Activated T-helper 1 cell treated with Interleukin-2 at 50 U/mL for 16 hours (primary cell): ENCODE results near the gene LPXN.
"Not testable (repeated sequence)": the region's sequence is repeated elsewhere in the genome, so short reads cannot be mapped to it uniquely, and the experiment has no call there.

Experiments used
- DNase-seq: peaks from one replicate; pipeline ENCODE4 v3.0.0-alpha.2; 2020; ENCODE audit warnings: low read depth

The LPXN gene

GRCh38 chr11:58579192-58580129 is 3.8 kb upstream of the LPXN start:
- peak; percentile 84 for DNase-seq

DNA sequence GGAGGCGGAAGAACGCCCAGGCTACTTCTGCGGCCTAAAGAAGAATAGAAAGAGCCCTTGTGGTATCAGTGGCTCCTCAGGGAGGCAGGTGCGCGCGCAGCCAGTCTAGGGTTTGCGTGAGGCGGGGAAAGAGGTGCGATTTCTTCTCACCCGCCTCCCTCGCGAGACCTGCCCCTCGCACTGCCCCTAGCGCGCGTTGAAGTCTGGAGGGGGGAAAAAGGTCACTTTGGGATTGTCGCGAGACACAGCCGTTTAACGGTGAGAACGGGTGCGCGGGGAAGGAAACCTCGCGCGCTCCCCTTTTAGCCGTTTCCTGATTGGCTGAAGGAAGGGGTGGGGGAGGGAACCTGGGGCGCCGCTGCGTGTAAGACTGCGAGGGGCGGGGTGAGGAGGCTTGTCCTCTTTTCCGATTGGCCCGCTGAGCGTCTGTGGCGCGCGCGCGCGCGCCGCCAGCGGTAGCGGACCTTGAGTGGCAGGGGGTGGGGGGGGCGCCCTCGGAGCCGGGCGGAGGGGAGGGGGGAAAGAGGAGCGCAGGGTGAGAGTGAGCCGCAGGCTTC is 3.1 kb upstream of the LPXN start, which contains the start of gene ZFP91:
Gene ZFP91 (plus strand): TSS at position 429 of the 557 bp plus-strand sequence. CDS start 219 bp downstream, outside the sequence.
- peak; percentile 95 for DNase-seq

DNA sequence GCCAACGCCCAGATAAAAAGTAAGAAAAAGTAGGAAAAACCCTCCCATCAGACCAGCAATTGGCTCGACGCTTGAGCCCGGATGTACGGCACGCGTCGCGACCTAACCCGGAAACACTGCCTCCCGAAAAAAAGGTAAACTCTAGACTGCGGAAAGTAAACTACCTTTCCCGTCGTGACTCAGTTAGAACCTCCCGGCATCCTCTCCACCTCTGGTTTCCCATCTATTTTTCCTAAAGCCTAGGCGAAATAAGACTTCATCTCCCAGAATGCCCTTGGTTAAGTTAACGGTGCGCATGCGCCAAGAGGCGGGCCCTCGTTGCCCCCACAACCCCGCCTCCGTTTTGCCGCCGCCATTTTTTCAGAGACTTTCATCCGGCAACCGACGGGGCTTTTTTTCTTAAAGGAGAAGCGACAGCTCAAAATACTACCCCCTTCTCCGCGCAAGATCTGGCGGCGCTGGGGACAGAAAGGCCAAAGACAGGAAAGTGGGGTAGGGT is 2.5 kb upstream of the LPXN start:
- peak; percentile 86 for DNase-seq

DNA sequence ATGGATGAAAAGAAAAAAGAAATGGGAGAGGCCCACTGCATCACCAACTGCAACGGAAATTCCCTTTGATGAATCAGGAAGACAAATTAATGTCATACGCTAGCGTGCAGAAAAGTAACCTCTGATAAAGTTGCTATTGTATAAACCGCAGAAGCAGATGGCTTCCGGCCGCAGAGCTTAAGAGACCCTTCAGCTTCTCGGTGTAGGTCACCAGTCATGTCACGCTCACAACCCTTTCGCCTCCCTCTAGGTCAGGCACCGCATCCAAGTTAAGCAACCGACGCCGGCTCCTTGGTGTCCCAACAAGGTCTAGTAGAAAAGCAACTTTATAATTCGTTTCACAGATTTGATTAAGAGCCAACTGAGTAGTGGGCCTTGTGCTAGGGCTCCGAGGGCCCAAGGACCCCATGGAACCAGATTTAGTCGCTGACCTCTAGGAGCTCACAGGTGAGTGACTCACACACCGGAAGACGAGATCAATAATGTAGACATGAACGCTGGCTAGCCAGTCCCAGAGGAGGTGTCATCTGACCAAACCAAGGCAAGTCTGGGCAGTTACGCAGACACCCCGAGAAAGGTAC is 2.0 kb upstream of the LPXN start:
- DNase-seq, result peak; percentile 67

DNA sequence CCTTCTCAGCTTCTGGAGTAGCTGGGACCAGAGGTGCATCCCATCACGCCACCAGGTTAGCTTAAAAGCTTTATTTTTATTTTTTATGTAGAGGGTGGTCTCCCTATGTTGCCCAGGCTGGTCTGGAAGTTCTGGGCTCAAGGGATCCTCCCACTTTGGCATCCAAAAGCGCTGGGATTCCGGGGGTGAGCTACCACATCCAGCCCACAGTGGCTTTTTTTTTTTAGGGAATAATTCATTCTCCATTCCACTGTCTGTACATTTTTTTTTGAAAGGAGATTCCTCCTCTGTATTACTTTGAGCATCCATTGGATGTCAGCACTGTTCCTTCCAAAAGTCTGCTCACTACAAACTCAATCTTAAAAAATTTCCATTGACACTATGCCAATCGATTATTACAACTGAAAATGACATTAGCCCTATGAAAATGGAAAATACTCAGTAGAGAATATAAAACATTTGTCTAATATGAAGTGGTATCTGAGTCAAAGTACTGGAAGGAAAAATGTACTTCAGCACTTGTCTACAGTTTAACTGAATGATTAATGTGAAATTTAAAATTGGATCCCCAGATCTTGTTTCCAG is 1.3 kb upstream of the LPXN start:
- no peak for DNase-seq

DNA sequence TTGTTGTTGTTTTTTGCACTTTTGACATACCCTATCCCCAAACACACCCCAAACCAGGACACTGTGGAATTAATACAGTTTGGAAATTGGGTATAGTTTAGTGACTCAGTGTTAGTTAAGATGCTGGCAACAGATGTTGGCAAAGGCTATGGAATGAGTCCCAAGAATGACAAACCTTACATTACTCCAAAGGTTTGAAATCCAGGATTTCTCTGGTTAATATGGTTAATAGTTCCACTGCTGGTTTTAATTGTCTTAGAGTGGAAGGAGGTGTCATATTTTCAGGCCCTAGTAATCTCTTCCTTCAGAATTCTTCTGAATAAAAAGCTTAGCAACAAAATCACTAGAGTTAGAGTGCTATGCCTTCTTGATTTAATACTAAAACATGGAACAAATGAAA is 775 bp downstream of the LPXN start:
- DNase-seq, result no peak

GRCh38 chr11:58573451-58574104 is 2.1 kb downstream of the LPXN start:
- peak; percentile 18 for DNase-seq

DNA sequence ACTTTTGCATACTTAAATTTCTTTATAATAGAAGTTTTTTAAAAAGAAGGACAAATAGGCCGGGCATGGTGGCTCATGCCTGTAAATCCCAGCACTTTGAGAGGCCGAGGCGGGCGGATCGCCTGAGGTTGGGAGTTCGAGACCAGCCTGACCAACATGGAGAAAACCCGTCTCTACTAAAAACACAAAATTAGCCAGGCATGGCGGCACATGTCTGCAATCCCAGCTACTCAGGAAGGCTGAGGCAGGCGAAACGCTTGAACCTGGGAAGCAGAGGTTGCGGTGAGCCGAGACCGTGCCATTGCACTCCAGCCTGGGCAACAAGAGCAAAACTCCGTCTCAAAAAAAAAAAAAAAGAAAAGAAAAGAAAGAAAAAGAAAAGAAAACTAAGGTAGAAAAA is 2.8 kb downstream of the LPXN start:
- DNase-seq, result not testable (repeated sequence)

GRCh38 chr11:58567889-58568512 is 7.7 kb downstream of the LPXN start:
- DNase-seq, result peak; percentile 59

GRCh38 chr11:58564231-58564630 is 11.4 kb downstream of the LPXN start:
- no peak for DNase-seq

- DNase-seq, result no peak
These were observed 13.3 kb downstream of the LPXN start for GRCh38 chr11:58562375-58562800.

DNA sequence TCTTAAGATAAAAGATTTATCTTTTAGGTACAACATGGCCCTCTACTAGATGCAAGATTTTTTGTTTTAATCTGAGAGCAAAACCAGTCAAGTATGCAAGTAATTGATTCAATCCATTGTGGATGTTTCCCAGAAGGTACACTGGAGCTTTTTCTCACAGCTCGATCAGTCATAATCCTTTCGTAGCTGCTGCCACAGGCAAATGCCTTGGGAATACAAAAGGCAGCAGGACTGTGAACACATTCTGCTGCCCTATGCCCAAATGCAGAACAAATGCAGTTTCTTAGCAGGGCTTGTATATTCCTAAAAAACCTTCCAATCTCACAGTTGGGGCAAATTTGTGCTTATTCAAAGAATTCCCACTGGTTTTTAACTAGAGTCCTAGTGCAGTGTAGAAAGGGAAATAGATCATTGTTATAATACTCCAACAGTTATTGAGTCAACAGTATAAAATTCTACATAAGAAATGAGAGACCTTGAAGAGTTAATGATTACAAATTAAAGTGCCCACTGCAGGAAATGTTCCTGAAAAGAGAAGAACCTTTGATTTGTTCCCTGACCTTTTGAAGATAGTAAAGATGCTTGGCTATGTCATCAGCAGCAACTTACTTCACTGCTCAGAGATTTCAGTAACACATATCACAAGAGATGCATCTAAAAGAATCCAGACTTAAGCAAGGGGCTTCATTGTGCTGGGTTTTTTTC is 14.1 kb downstream of the LPXN start:
- DNase-seq, result no peak

DNA sequence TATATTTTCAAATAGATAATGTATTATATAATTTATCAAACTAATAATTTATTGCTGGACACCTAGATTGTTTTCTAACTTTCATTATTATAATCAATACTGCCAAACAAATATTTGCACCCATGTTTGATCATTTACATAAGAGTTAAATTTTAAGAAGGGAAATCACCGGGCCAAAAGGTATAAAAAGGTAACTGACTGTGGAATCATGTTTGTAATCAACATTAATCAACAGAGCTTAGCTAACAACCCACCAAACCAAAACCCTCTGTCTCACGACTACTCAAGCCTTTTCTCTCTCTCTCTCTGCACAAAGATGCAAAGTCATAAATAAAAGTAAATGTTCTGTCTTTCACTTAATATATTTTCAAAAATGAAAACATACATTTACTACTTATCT is 14.8 kb downstream of the LPXN start:
- DNase-seq, result no peak

- no peak for DNase-seq
These were observed 26.0 kb downstream of the LPXN start for GRCh38 chr11:58549644-58550043.

GRCh38 chr11:58546841-58547240 is 28.8 kb downstream of the LPXN start:
- DNase-seq, result no peak

DNA sequence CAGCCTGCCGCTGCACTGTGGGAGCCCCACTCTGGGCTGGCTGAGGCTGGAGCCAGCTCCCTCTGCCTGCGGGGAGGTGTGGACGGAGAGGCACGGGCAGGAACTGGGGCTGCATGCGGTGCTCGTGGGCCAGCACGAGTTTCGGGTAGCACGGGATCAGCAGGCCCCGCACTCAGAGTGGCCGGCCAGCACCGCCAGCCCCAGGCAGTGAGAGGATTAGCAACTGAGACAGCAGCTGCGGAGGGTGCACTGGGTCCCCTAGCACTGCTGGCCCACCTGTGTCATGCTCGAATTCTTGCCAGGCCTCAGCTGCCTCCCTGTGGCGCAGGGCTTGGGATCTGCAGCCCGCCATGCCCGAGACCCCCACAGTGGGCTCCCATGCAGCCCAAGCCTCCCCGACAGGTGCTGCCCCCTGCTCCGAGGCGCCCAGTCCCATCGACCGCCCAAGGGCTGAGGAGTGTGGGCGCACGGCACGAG is 43.8 kb downstream of the LPXN start:
- DNase-seq, result no peak

- DNase-seq, result no peak
These were observed 45.4 kb downstream of the LPXN start for GRCh38 chr11:58530236-58530635.

GRCh38 chr11:58527429-58527828 is 48.2 kb downstream of the LPXN start:
- DNase-seq, result no peak

- DNase-seq, result no peak
These were observed 48.9 kb downstream of the LPXN start for GRCh38 chr11:58526721-58527120.

GRCh38 chr11:58525037-58525614 is 50.5 kb downstream of the LPXN start:
- DNase-seq, result no peak
